ENCODE data around the gene TRIOBP. TPM values are rescaled to one million over a fixed set of nuclear protein-coding genes. Genes with fewer than 3 reads are reported as not detected.

The TRIOBP gene
- total and polyA plus RNA-seq, 2 of the 13 experiments (the other 11 are each of a cell fraction or from before 2014, with no cell fraction given): 6.1 to 15.4 TPM

- TF ChIP-seq ZKSCAN5 (CRISPR knock-in tag; IDR thresholded peaks at IDR 0.05) (no peak), EEA1 (CRISPR knock-in tag; IDR thresholded peaks at IDR 0.05; ENCODE audit: borderline replicate concordance) (no peak), SKI (IDR thresholded peaks at IDR 0.05; ENCODE audit: partially characterized antibody) (no peak), POLR2AphosphoS2 (IDR thresholded peaks at IDR 0.05; ENCODE audit: low read depth, low read length) (no peak), ARHGAP35 (CRISPR knock-in tag; IDR thresholded peaks at IDR 0.05; ENCODE audit: borderline replicate concordance) (no peak; the same call in 1 of the 2 replicates), ZNF777 (CRISPR knock-in tag; IDR thresholded peaks at IDR 0.05) (no peak), ONECUT2 (CRISPR knock-in tag; IDR thresholded peaks at IDR 0.05) (peak; percentile 96), ZNF251 (CRISPR knock-in tag; IDR thresholded peaks at IDR 0.05) (no peak), AHR (CRISPR knock-in tag; IDR thresholded peaks at IDR 0.05) (no peak), AKAP8 (CRISPR knock-in tag; IDR thresholded peaks at IDR 0.05) (0 out of 2 replicates have a peak, but pooled peaks have one; percentile 38), ATF3 (CRISPR knock-in tag; IDR thresholded peaks at IDR 0.05) (no peak), SNAPC2 (CRISPR knock-in tag; IDR thresholded peaks at IDR 0.05) (no peak; the same call in 1 of the 2 replicates), KDM3A (CRISPR knock-in tag; IDR thresholded peaks at IDR 0.05; ENCODE audit: low read depth) (no peak), ZNF331 (CRISPR knock-in tag; IDR thresholded peaks at IDR 0.05) (no peak), RNF2 (conservative IDR thresholded peaks at IDR 0.05; ENCODE audit: low read depth) (no peak), HIVEP1 (CRISPR knock-in tag; IDR thresholded peaks at IDR 0.05) (peak; percentile 59; the same call in 1 of the 2 replicates), NKX3-1 (CRISPR knock-in tag; IDR thresholded peaks at IDR 0.05) (no peak), PHF21A (CRISPR knock-in tag; IDR thresholded peaks at IDR 0.05) (no peak), ZNF512 (CRISPR knock-in tag; IDR thresholded peaks at IDR 0.05) (no peak), KMT2B (CRISPR knock-in tag; IDR thresholded peaks at IDR 0.05) (no peak), SMARCC2 (IDR thresholded peaks at IDR 0.05) (no peak), ZMYM2 (CRISPR knock-in tag; IDR thresholded peaks at IDR 0.05) (peak; percentile 53; the same call in 1 of the 2 replicates), ZNF431 (CRISPR knock-in tag; IDR thresholded peaks at IDR 0.05; ENCODE audit: borderline replicate concordance, low read depth) (no peak; the same call in 1 of the 2 replicates), REL (CRISPR knock-in tag; conservative IDR thresholded peaks at IDR 0.05) (no peak), ZNF232 (CRISPR knock-in tag; IDR thresholded peaks at IDR 0.05; ENCODE audit: borderline replicate concordance) (no peak), GTF2F1 (IDR thresholded peaks at IDR 0.05; ENCODE audit: low read length) (no peak), ZNF597 (CRISPR knock-in tag; IDR thresholded peaks at IDR 0.05) (no peak), ZNF589 (CRISPR knock-in tag; conservative IDR thresholded peaks at IDR 0.05) (no peak), ZNF839 (CRISPR knock-in tag; IDR thresholded peaks at IDR 0.05; ENCODE audit: borderline replicate concordance) (no peak), GABPB1 (CRISPR knock-in tag; IDR thresholded peaks at IDR 0.05) (peak; percentile 94), RORA (CRISPR knock-in tag; IDR thresholded peaks at IDR 0.05) (no peak)
Measured at GRCh38 chr22:37802310-37803194, 105.7 kb downstream of the TRIOBP start (continued).
